ENCODE measurements around the gene TOR1AIP1.
A peak's percentile ranks its signal among the peaks of the same experiment; 100 is the strongest.

TOR1AIP1 gene

DNA sequence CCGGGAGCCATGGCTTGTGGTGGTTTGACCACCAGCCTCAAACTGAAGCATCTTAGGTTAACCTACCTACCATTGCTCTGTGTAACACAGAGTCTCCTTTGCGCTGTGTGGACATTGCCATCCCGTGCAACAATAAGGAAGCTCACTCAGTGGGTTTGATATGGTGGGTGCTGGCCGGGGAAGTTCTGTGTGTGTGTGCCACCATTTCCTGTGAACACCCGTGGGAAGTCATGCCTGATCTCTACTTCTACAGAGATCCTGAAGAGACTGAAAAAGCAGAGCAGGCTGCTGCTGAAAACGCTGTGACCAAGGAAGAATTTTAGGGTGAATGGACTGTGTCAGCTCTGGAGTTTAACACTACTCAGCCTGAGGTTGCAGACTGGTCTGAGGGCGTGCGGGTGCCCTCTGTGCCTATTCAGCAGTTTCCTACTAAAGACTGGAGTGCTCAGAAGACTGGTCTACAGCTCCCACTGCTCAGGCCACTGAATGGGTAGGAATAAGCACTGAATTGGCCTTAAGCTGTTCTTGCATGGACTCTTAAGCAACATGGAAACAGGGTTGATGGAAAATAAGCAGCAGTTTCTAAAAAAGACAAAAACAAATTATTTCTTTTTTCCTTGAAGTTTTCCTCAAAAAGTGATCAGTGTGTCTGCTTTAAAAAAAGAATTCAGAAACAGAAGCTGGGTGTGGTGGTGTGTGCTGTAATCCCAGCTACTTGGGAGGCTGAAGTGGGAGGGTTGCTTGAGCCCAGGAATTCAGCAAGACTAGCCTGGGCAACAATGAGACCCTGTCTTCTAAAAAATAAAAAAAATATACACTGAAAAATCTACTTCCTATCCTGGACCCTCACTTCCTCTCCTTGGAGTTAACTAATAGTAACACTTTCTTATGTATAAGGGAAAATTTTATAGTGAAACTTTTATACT, 87.2 kb downstream of the TOR1AIP1 start:
- no peak overlapping the region for H3K4me3 ChIP-seq (ENCODE audit: low read depth in 1 of 2, low read length in 2 of 2)

More for the DNA sequence above, 87.2 kb downstream of the TOR1AIP1 start:
- Histone ChIP-seq H3K36me3 (ENCODE audit: control insufficient read depth in 1 of 2, insufficient read depth in 2 of 2, low read length in 2 of 2) (peaks cover 0 to 4% of the 10 kb centered on the region in 2 donors), H3K9me3 (ENCODE audit: control insufficient read depth in 1 of 2, low read length in 2 of 2) (peaks cover 0 to 3% of the 10 kb centered on the region in 2 donors), H3K27ac (ENCODE audit: low read length) (peak overlapping the region; percentile 42), H3K4me1 (ENCODE audit: control insufficient read depth in 1 of 2, insufficient read depth in 2 of 2, low read length in 2 of 2) (peaks cover 2 to 12% of the 10 kb centered on the region in 2 donors), H3K27me3 (ENCODE audit: low read depth, low read length) (no peaks in the 10 kb centered on the region)

Data from muscle layer of duodenum (tissue), 2 donors.